DOHH2 (cell line): ENCODE results near the gene PRELP.

Experiments used
- H3F3A ChIP-seq: fragments of 200-600 bp; sonication (generic), shearing (Covaris generic); 2 replicates; pipeline ENCODE4 v1.6.0; 2016; ENCODE audit warnings: antibody characterized with exemption, mild to moderate bottlenecking; ENCODE audit not compliant: control insufficient read depth, insufficient read depth
- H3K27ac ChIP-seq: fragments of 200-600 bp; sonication (generic); 2 replicates; pipeline ENCODE4 v1.5.1; 2014; ENCODE audit warnings: low read depth, mild to moderate bottlenecking, low read length, moderate library complexity
- H3K27me3 ChIP-seq: fragments of 200-600 bp; sonication (generic); 2 replicates; pipeline ENCODE4 v1.6.1; 2014; ENCODE audit warnings: mild to moderate bottlenecking, low read length, mixed read lengths; ENCODE audit not compliant: control insufficient read depth
- H3K36me3 ChIP-seq: fragments of 200-600 bp; sonication (generic); 2 replicates; pipeline ENCODE4 v1.6.1; 2014; ENCODE audit warnings: mild to moderate bottlenecking, low read length, moderate library complexity, mixed read lengths; ENCODE audit not compliant: control insufficient read depth
- H3K4me1 ChIP-seq: fragments of 200-600 bp; sonication (generic); 2 replicates; pipeline ENCODE4 v1.6.1; 2014; ENCODE audit warnings: mild to moderate bottlenecking, low read length, mixed read lengths; ENCODE audit not compliant: control insufficient read depth
- H3K4me2 ChIP-seq: fragments of 200-600 bp; sonication (generic); 2 replicates; pipeline ENCODE4 v1.6.0; 2014; ENCODE audit warnings: mild to moderate bottlenecking, low read length, moderate library complexity
- H3K4me3 ChIP-seq: fragments of 200-600 bp; sonication (generic); 2 replicates; pipeline ENCODE4 v1.5.1; 2014; ENCODE audit warnings: mild to moderate bottlenecking, low read length, mixed read lengths
- H3K79me2 ChIP-seq: fragments of 200-600 bp; sonication (generic); 2 replicates; pipeline ENCODE4 v1.6.1; 2014; ENCODE audit warnings: mild to moderate bottlenecking, low read length, mixed read lengths; ENCODE audit not compliant: control insufficient read depth
- H3K9me2 ChIP-seq: fragments of 200-600 bp; sonication (generic); replicated peaks from 2 replicates; pipeline ENCODE4 v1.6.1; 2014; ENCODE audit warnings: mild to moderate bottlenecking, low read length, mixed read lengths; ENCODE audit not compliant: control insufficient read depth
- H3K9me3 ChIP-seq: fragments of 200-600 bp; sonication (generic); 2 replicates; pipeline ENCODE4 v1.6.1; 2014; ENCODE audit warnings: antibody characterized with exemption, low read length, mixed read lengths; ENCODE audit not compliant: control insufficient read depth, insufficient read depth
- H4K20me1 ChIP-seq: fragments of 200-600 bp; sonication (generic); 2 replicates; pipeline ENCODE4 v1.6.0; 2014; ENCODE audit warnings: low read depth, mild to moderate bottlenecking, antibody characterized with exemption, low read length, moderate library complexity; ENCODE audit not compliant: control insufficient read depth, insufficient read depth
- EZH2phosphoT487 ChIP-seq: fragments of 200-600 bp; sonication (generic); IDR thresholded peaks from 2 replicates; pipeline ENCODE4 v1.6.1; 2017; ENCODE audit warnings: borderline replicate concordance, mild to moderate bottlenecking, antibody characterized with exemption, low read length, moderate library complexity, mixed read lengths
- TF ChIP-seq, protein P1 (sequence below): fragments of 200-600 bp; sonication (generic); IDR thresholded peaks from one replicate; pipeline ENCODE4 v1.5.1; 2014; ENCODE audit warnings: antibody characterized with exemption, mild to moderate bottlenecking, low read depth, low read length; ENCODE audit not compliant: poor library complexity, severe bottlenecking

Gene PRELP

DNA sequence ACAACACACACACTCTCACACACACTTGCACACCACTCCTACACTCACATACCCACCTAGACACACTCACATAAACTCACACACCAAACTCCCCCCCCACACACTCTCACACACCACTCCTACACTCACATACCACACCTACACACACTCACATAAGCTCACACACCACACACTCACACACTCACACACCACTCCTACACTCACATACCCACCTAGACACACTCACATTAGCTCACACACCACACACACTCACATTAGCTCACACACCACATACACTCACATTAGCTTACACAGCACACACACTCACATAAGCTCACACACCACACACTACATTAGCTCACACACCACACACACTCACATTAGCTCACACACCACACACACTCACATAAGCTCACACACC is 51.4 kb downstream of the PRELP start:
- Histone ChIP-seq H3K27ac (no peak overlapping the region), H3K27me3 (peaks cover 6% of the 10 kb centered on the region; the same call in 1 of the 2 replicates), H3K36me3 (no peaks in the 10 kb centered on the region), H3K79me2 (no peaks in the 10 kb centered on the region), H3K9me2 (no peaks in the 10 kb centered on the region), H3F3A (peaks cover 6% of the 10 kb centered on the region), H3K9me3 (no peaks in the 10 kb centered on the region), H3K4me1 (peaks cover 13% of the 10 kb centered on the region), H4K20me1 (no peaks in the 10 kb centered on the region), H3K4me3 (no peak overlapping the region), H3K4me2 (no peak overlapping the region)
- TF ChIP-seq, protein P1, sequence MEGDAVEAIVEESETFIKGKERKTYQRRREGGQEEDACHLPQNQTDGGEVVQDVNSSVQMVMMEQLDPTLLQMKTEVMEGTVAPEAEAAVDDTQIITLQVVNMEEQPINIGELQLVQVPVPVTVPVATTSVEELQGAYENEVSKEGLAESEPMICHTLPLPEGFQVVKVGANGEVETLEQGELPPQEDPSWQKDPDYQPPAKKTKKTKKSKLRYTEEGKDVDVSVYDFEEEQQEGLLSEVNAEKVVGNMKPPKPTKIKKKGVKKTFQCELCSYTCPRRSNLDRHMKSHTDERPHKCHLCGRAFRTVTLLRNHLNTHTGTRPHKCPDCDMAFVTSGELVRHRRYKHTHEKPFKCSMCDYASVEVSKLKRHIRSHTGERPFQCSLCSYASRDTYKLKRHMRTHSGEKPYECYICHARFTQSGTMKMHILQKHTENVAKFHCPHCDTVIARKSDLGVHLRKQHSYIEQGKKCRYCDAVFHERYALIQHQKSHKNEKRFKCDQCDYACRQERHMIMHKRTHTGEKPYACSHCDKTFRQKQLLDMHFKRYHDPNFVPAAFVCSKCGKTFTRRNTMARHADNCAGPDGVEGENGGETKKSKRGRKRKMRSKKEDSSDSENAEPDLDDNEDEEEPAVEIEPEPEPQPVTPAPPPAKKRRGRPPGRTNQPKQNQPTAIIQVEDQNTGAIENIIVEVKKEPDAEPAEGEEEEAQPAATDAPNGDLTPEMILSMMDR, result no peak
- TF ChIP-seq EZH2phosphoT487, result no peak

DNA sequence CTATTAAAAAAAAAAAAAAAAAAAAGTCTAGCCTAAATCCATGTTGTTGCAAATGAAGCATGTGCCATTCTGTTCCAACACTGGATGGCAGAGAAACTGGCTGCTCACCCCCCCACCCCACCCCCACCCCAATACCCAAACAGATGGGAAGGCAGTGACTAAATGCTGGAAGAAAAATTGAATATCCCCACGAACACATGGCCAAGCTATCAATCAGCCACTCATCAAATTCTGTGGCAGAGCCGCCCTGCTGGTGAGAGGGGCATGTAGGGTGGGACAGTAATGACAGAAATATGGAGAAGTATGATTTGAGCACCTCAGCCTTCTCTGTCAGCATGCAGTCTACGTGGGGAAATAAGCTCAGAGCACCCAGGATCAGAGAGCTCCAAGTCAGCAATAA is 52.5 kb downstream of the PRELP start:
- Histone ChIP-seq H4K20me1 (no peaks in the 10 kb centered on the region), H3K9me2 (no peaks in the 10 kb centered on the region), H3K27ac (no peak overlapping the region), H3K36me3 (no peaks in the 10 kb centered on the region), H3K4me3 (no peak overlapping the region), H3F3A (peaks cover 6% of the 10 kb centered on the region), H3K4me1 (peaks cover 13% of the 10 kb centered on the region), H3K4me2 (no peak overlapping the region), H3K79me2 (no peaks in the 10 kb centered on the region), H3K9me3 (no peaks in the 10 kb centered on the region), H3K27me3 (peaks cover 6% of the 10 kb centered on the region; the same call in 1 of the 2 replicates)
- TF ChIP-seq EZH2phosphoT487, result no peak
- TF ChIP-seq, protein P1, result no peak

DNA sequence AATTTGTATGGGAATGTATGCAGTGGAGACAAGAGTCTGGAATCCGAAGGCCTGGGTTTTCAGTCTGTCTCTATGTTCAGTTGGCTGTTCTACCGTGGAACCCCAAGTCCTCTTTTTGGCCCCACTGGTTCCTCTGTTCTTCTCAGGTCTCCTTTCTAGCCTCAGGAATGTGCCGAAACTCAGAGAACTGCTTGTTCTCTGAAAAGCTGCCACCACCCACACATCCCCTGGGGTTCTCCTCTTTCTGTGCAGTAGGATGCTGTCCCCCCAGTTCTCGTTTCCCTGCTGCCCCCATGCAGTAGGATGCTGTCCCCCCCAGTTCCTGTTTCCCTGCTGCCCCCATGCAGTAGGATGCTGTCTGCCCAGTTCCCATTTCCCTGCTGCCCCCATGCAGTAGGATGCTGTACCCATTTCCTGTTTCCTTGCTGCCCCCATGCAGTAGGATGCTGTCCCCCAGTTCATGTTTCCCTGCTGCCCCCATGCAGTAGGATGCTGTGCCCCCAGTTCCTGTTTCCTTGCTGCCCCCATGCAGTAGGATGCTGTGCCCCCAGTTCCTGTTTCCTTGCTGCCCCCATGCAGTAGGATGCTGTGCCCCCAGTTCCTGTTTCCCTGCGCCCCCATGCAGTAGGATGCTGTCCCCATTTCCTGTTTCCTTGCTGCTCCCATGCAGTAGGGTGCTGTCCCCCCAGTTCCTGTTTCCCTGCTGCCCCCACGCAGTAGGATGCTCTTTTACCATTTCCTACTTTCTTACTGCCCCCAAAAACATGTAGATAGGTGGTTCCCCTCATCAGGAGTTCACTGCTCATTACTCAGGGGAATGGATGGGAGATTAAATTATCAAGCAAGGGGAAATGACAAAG is 53.6 kb downstream of the PRELP start:
- H3K4me2 ChIP-seq, result no peak overlapping the region
- H3F3A ChIP-seq, result peaks cover 6% of the 10 kb centered on the region
- no peaks in the 10 kb centered on the region for H3K9me2 ChIP-seq
- H3K79me2 ChIP-seq, result no peaks in the 10 kb centered on the region
- H3K4me1 ChIP-seq, result peaks cover 13% of the 10 kb centered on the region
- no peaks in the 10 kb centered on the region for H3K36me3 ChIP-seq
- no peaks in the 10 kb centered on the region for H4K20me1 ChIP-seq
- H3K27me3 ChIP-seq, result peaks cover 6% of the 10 kb centered on the region; the same call in 1 of the 2 replicates
- no peak overlapping the region for H3K4me3 ChIP-seq
- TF ChIP-seq EZH2phosphoT487, result no peak
- TF ChIP-seq, protein P1, result no peak
- H3K9me3 ChIP-seq, result no peaks in the 10 kb centered on the region
- H3K27ac ChIP-seq, result no peak overlapping the region
